ENCODE data around the gene POGZ. TPM values are rescaled to one million over a fixed set of nuclear protein-coding genes. Genes with fewer than 3 reads are reported as not detected.

Gene POGZ
- total and polyA plus RNA-seq, 2 of the 4 experiments (the other 2 are of a cell fraction), result 20.8 to 33.5 TPM

DNA sequence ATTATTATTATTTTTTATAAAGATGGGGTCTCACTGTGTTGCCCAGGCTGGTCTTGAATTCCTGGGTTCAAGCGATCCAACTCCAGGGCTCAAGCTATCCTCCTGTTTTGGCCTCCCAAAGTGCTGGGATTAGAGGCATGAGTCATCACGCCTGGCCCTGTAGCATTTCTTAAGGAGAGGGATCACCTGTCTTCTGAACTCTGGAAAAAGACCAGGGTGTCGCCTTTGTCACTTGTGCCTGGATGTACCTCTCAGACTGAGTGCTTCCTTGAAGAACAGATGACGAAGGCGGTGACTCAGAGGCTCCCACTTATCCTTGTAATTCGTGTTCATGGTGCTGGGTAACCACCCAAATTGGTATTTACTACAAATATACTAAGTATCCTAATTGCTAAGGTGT lies 49.5 kb upstream of the POGZ start:
- in situ Hi-C loops (cut with MboI; ENCODE audit: low sequenced_read_pairs), result no loop called here
- TF ChIP-seq MAFK (IDR thresholded peaks at IDR 0.05; ENCODE audit: low read depth, low read length), result no peak
- no peak for TF ChIP-seq CHD1 (IDR thresholded peaks at IDR 0.05; ENCODE audit: low read depth, low read length)

More for the DNA sequence above, 49.5 kb upstream of the POGZ start:
- no peak overlapping the region for H2AFZ ChIP-seq (replicated peaks; ENCODE audit: low read length, poor library complexity)
- no peak overlapping the region for H2BK5ac ChIP-seq (ENCODE audit: low read depth, low read length, poor library complexity, severe bottlenecking)
- H3K27ac ChIP-seq (ENCODE audit: insufficient read depth, low read length), result no peak overlapping the region
- POLR2A ChIA-PET (ENCODE audit: unreplicated experiment), result no interaction called here
- H2BK15ac ChIP-seq (ENCODE audit: low read depth, low read length), result no peak overlapping the region
- peaks cover 6% of the 10 kb centered on the region for H3K4me1 ChIP-seq (ENCODE audit: control insufficient read depth, insufficient read depth, low read length)
- H3K4ac ChIP-seq (ENCODE audit: low read depth, low read length), result no peak overlapping the region
- no peaks in the 10 kb centered on the region for H3K79me1 ChIP-seq (ENCODE audit: low read depth in 1 of 2, low read length in 2 of 2)
- no peak overlapping the region for H2AK5ac ChIP-seq (ENCODE audit: low read depth, low read length)
- CTCF ChIA-PET, result interaction anchor here (0.6 kb wide), 1 partner anchor 64 kb away, joined by 3 read pairs; no protein-coding TSS in a partner anchor
- no peak overlapping the region for H2BK20ac ChIP-seq (ENCODE audit: low read depth, low read length)
- H4K8ac ChIP-seq (ENCODE audit: low read depth in 2 of 2, low read length in 2 of 2), result no peak overlapping the region
- H3K56ac ChIP-seq (ENCODE audit: extremely low read depth, insufficient read depth, low read length), result no peak overlapping the region
- H3K23ac ChIP-seq (ENCODE audit: low read depth, low read length), result no peak overlapping the region
- no peak overlapping the region for H2AK9ac ChIP-seq (replicated peaks; ENCODE audit: low read depth, low read length, poor library complexity)
- H3K4me2 ChIP-seq (ENCODE audit: low read depth, low read length), result no peak overlapping the region
- no peaks in the 10 kb centered on the region for H3K9me3 ChIP-seq (ENCODE audit: control insufficient read depth, insufficient read depth, low read length)
- no peaks in the 10 kb centered on the region for H3K36me3 ChIP-seq (ENCODE audit: control insufficient read depth, insufficient read depth, low read length)
- DNase-seq (no peak), ATAC-seq (ENCODE audit: low read depth) (no peak)
- peaks cover 26% of the 10 kb centered on the region for H3K27me3 ChIP-seq (ENCODE audit: control insufficient read depth, insufficient read depth, low read length)
- intact Hi-C loops (cut with micrococcal nuclease) (no loop called here), dilution Hi-C loops (cut with HindIII; ENCODE audit: low sequenced_read_pairs, unreplicated experiment) (no loop called here)
- no peaks in the 10 kb centered on the region for H4K20me1 ChIP-seq (ENCODE audit: insufficient read depth, low read length)
- no peak overlapping the region for H2BK120ac ChIP-seq (ENCODE audit: low read depth, low read length)
- no peak overlapping the region for H4K91ac ChIP-seq (ENCODE audit: insufficient read depth, low read depth, low read length)
- H4K5ac ChIP-seq (ENCODE audit: low read depth, low read length), result no peak overlapping the region
- H3K18ac ChIP-seq (ENCODE audit: low read depth, low read length), result no peak overlapping the region
- no peak overlapping the region for H3K14ac ChIP-seq (replicated peaks; ENCODE audit: low read depth, low read length)
- no TSS peak for BruUV-seq (replicated peaks)
- WGBS, 2 experiments (ENCODE audit: extremely low coverage in 2 of 2, insufficient read length in 1 of 2), result no CpG with 5 or more reads among the region's 6 CpGs
- 0 out of 2 replicates have a peak, but pooled peaks cover 3% of the 10 kb centered on the region for H3K9me1 ChIP-seq (ENCODE audit: insufficient read depth, low read length)
- no peak overlapping the region for H3K4me3 ChIP-seq (ENCODE audit: insufficient read depth, low read depth, low read length)
- H3K9ac ChIP-seq (ENCODE audit: low read depth, low read length), result no peak overlapping the region

Data from IMR-90 (cell line).